GM23338 (cell line): ENCODE data around the gene RPS6KA5. TPM values are rescaled to one million over a fixed set of nuclear protein-coding genes. Genes with fewer than 3 reads are reported as not detected.

ENCODE experiments used
- ATAC-seq: fragments of 200-7000 bp; cut with Tn5 transposase; 3 replicates; pipeline ENCODE4 v1.9.1; 2020
- DNase-seq: peaks from one replicate; pipeline ENCODE4 v3.0.0-alpha.2; 2015; ENCODE audit warnings: low spot score
- H2AFZ ChIP-seq: fragments of 200-600 bp; sonication (generic); 2 replicates; pipeline ENCODE4 v1.8.0; 2016; ENCODE audit warnings: antibody characterized with exemption, mild to moderate bottlenecking, moderate library complexity
- H3F3A ChIP-seq: fragments of 200-600 bp; sonication (generic); replicated peaks from 2 replicates; pipeline ENCODE4 v1.8.0; 2017; ENCODE audit warnings: antibody characterized with exemption, mixed run types, low read depth
- H3K27ac ChIP-seq: fragments of 200-600 bp; sonication (generic); 2 replicates; pipeline ENCODE4 v1.6.1; 2016; ENCODE audit warnings: low read depth
- H3K27me3 ChIP-seq: fragments of 200-600 bp; sonication (generic); 2 replicates; pipeline ENCODE4 v1.8.0; 2016; ENCODE audit warnings: mild to moderate bottlenecking, mixed run types, moderate library complexity; ENCODE audit not compliant: insufficient read depth
- H3K36me3 ChIP-seq: fragments of 200-600 bp; sonication (generic); 2 replicates; pipeline ENCODE4 v1.8.0; 2016; ENCODE audit warnings: mild to moderate bottlenecking; ENCODE audit not compliant: insufficient read depth
- H3K4me1 ChIP-seq: fragments of 200-600 bp; sonication (generic); 2 replicates; pipeline ENCODE4 v1.8.0; 2016; ENCODE audit warnings: mild to moderate bottlenecking, moderate library complexity; ENCODE audit not compliant: insufficient read depth
- H3K4me2 ChIP-seq: fragments of 200-600 bp; sonication (generic); 2 replicates; pipeline ENCODE4 v1.7.1; 2017; ENCODE audit warnings: mixed run types
- H3K4me3 ChIP-seq: fragments of 200-600 bp; sonication (generic); 2 replicates; pipeline ENCODE4 v1.6.1; 2016; ENCODE audit warnings: mixed run types
- H3K79me2 ChIP-seq: fragments of 200-600 bp; sonication (generic); replicated peaks from 2 replicates; pipeline ENCODE4 v1.8.0; 2017; ENCODE audit warnings: mild to moderate bottlenecking; ENCODE audit not compliant: insufficient read depth
- H3K9me2 ChIP-seq: fragments of 200-600 bp; sonication (generic); 2 replicates; pipeline ENCODE4 v1.8.0; 2017; ENCODE audit not compliant: insufficient read depth
- H4K20me1 ChIP-seq: fragments of 200-600 bp; sonication (generic); replicated peaks from 2 replicates; pipeline ENCODE4 v1.8.0; 2017; ENCODE audit warnings: mild to moderate bottlenecking; ENCODE audit not compliant: insufficient read depth
- H3K27ac Mint-ChIP-seq: 2 replicates; pipeline ENCODE4 v1.8.0; 2020; ENCODE audit warnings: inconsistent platforms, mild to moderate bottlenecking, moderate library complexity, mixed read lengths
- H3K27me3 Mint-ChIP-seq: 3 replicates; pipeline ENCODE4 v1.8.0; 2022; ENCODE audit warnings: low read depth, mild to moderate bottlenecking, moderate library complexity, mixed read lengths, inconsistent platforms; ENCODE audit not compliant: insufficient read depth, poor library complexity
- H3K36me3 Mint-ChIP-seq: 3 replicates; pipeline ENCODE4 v1.8.0; 2021; ENCODE audit warnings: low read depth, mild to moderate bottlenecking, inconsistent platforms, moderate library complexity, mixed read lengths
- H3K4me1 Mint-ChIP-seq: 3 replicates; pipeline ENCODE4 v1.8.0; 2020; ENCODE audit warnings: mild to moderate bottlenecking, inconsistent platforms, mixed read lengths
- H3K4me3 Mint-ChIP-seq: 3 replicates; pipeline ENCODE4 v1.8.0; 2021; ENCODE audit warnings: moderate library complexity, mild to moderate bottlenecking, inconsistent platforms, mixed read lengths
- H3K9me3 Mint-ChIP-seq: 3 replicates; pipeline ENCODE4 v1.8.0; 2020; ENCODE audit warnings: moderate library complexity, mild to moderate bottlenecking, inconsistent platforms, mixed read lengths
- CREB1 ChIP-seq: fragments of 250-450 bp; sonication (Bioruptor Pico); IDR thresholded peaks from 2 replicates; pipeline ENCODE4 v1.5.0; 2020; ENCODE audit warnings: low read depth, mild to moderate bottlenecking, moderate library complexity
- CTCF ChIP-seq, 2 experiments: fragments of 200-600 bp in 1 of 2; sonication (generic) in 1 of 2; conservative IDR thresholded peaks; 2 replicates each; pipeline versions ENCODE4 v1.5.1 to v1.6.1; 2016 to 2017; ENCODE audit warnings: antibody characterized with exemption in 2 of 2, low read depth in 2 of 2, mild to moderate bottlenecking in 2 of 2, moderate library complexity in 1 of 2
- ETS1 ChIP-seq: IDR thresholded peaks from 2 replicates; pipeline ENCODE4 v1.6.1; 2016; ENCODE audit warnings: antibody characterized with exemption
- EZH2 ChIP-seq: fragments of 200-600 bp; sonication (generic); IDR thresholded peaks from one replicate; pipeline ENCODE4 v1.8.0; 2017; ENCODE audit warnings: antibody characterized with exemption, mild to moderate bottlenecking, low read depth; ENCODE audit not compliant: unreplicated experiment
- EZH2phosphoT487 ChIP-seq: fragments of 200-600 bp; sonication (generic); IDR thresholded peaks from one replicate; pipeline ENCODE4 v1.8.1; 2018; ENCODE audit warnings: antibody characterized with exemption; ENCODE audit not compliant: unreplicated experiment
- JUNB ChIP-seq: IDR thresholded peaks from one replicate; pipeline ENCODE4 v1.6.1; 2016; ENCODE audit warnings: antibody characterized with exemption; ENCODE audit not compliant: unreplicated experiment
- NANOG ChIP-seq: IDR thresholded peaks from 2 replicates; pipeline ENCODE4 v1.6.1; 2016; ENCODE audit warnings: antibody characterized with exemption, borderline replicate concordance
- POLR2AphosphoS5 ChIP-seq: IDR thresholded peaks from 2 replicates; pipeline ENCODE4 v1.6.1; 2016; ENCODE audit warnings: antibody characterized with exemption, low read depth
- REST ChIP-seq: IDR thresholded peaks from one replicate; pipeline ENCODE4 v1.6.1; 2018; ENCODE audit warnings: antibody characterized with exemption; ENCODE audit not compliant: unreplicated experiment
- STAT1 ChIP-seq: IDR thresholded peaks from one replicate; pipeline ENCODE4 v1.6.1; 2016; ENCODE audit warnings: antibody characterized with exemption; ENCODE audit not compliant: unreplicated experiment
- ZNF331 ChIP-seq: fragments of 250-450 bp; sonication (Bioruptor Pico); IDR thresholded peaks from 2 replicates; pipeline ENCODE4 v1.5.0; 2020; ENCODE audit warnings: low read depth, mild to moderate bottlenecking, moderate library complexity
- ZNF462 ChIP-seq: fragments of 250-450 bp; sonication (Bioruptor Pico); IDR thresholded peaks from 2 replicates; pipeline ENCODE4 v1.5.0; 2020; ENCODE audit warnings: mild to moderate bottlenecking, moderate library complexity
- polyA plus RNA-seq: library from polyadenylated mRNA; unstranded; fragments of >200 nt; fragmentation: Nextera tagmentation; extraction: Ambion mirVana; gene quantifications from 2 replicates; pipeline ENCODE4 v1.2.1, GENCODE V29; 2016
- total RNA-seq: library from RNA; depleted of rRNA; stranded (reverse); fragments of >200 nt; shearing (Covaris generic); gene quantifications from 2 replicates; pipeline ENCODE4 v1.2.3, GENCODE V29; 2014

The RPS6KA5 gene
- total and polyA plus RNA-seq, 2 experiments from 2014 or later, result 2.1 to 2.4 TPM

- Mint-ChIP-seq H3K27me3 (no peaks in the 10 kb centered on the region), H3K36me3 (no peaks in the 10 kb centered on the region), H3K4me3 (no peak overlapping the region), H3K9me3 (no peaks in the 10 kb centered on the region), H3K4me1 (peaks cover 8% of the 10 kb centered on the region; the same call in 2 of the 3 replicates), H3K27ac (no peak overlapping the region)
- Histone ChIP-seq H3K27me3 (no peaks in the 10 kb centered on the region), H3K4me2 (no peak overlapping the region), H3K4me3 (no peak overlapping the region), H3K79me2 (no peaks in the 10 kb centered on the region), H3F3A (no peaks in the 10 kb centered on the region), H3K4me1 (no peaks in the 10 kb centered on the region), H2AFZ (no peak overlapping the region), H3K36me3 (no peaks in the 10 kb centered on the region), H4K20me1 (peaks cover 4% of the 10 kb centered on the region), H3K9me2 (no peaks in the 10 kb centered on the region), H3K27ac (no peak overlapping the region)
- DNase-seq, result no peak
- no peak for TF ChIP-seq CREB1 (CRISPR knock-in tag)
- no peak for TF ChIP-seq ZNF462 (CRISPR knock-in tag)
- TF ChIP-seq STAT1, result no peak
- no peak for TF ChIP-seq CTCF (conservative IDR thresholded peaks at IDR 0.05; ENCODE audit: low read depth in 2 of 2)
- TF ChIP-seq ZNF331 (CRISPR knock-in tag), result no peak
- no peak for TF ChIP-seq EZH2phosphoT487
- no peak for TF ChIP-seq POLR2AphosphoS5
- TF ChIP-seq NANOG, result no peak
- TF ChIP-seq EZH2, result no peak
- TF ChIP-seq REST, result no peak
- no peak for TF ChIP-seq ETS1
- no peak for TF ChIP-seq JUNB
- ATAC-seq, result no peak
Measured at GRCh38 chr14:91048676-91049075, 11.8 kb downstream of the RPS6KA5 start.
